GM13976 (cell line): ENCODE data around the gene HPS4.

Experiments used
- DNase-seq: peaks from one replicate; pipeline ENCODE4 v3.0.0; 2012; ENCODE audit warnings: low spot score
- in situ Hi-C: fragments of 300-500 bp; cut with MboI; formaldehyde crosslinking; loops from one replicate; pipeline ENCODE4 v1.12.0; 2022; ENCODE audit warnings: low sequenced_read_pairs, mixed read lengths, inconsistent platforms; ENCODE audit not compliant: unreplicated experiment
- TF ChIP-seq, protein P1 (sequence below): IDR thresholded peaks from 2 replicates; pipeline ENCODE4 v1.5.1; 2012; ENCODE audit warnings: borderline replicate concordance, mild to moderate bottlenecking; ENCODE audit not compliant: insufficient read depth; ENCODE audit errors: extremely low read depth, missing control alignments, control extremely low read depth

The HPS4 gene

DNA sequence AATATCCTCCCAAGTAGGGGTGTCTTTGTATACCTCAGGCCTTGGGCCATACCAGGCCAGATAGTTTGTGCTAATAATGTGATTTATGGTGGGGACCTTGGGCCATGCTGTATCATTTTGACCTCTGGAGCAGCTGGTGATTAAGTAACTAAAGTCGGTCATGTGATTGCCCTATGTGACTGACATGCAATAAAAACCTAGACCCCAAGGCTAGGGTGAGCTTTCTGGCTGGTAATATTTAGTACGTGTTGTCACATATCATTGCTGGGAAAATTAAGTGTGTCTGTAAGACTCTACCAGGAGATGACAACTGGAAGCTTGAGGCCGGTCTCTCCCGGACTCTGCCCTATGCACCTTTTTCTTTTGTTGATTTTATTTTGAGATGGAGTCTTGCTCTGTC is 41.3 kb upstream of the HPS4 start:
- TF ChIP-seq, protein P1, sequence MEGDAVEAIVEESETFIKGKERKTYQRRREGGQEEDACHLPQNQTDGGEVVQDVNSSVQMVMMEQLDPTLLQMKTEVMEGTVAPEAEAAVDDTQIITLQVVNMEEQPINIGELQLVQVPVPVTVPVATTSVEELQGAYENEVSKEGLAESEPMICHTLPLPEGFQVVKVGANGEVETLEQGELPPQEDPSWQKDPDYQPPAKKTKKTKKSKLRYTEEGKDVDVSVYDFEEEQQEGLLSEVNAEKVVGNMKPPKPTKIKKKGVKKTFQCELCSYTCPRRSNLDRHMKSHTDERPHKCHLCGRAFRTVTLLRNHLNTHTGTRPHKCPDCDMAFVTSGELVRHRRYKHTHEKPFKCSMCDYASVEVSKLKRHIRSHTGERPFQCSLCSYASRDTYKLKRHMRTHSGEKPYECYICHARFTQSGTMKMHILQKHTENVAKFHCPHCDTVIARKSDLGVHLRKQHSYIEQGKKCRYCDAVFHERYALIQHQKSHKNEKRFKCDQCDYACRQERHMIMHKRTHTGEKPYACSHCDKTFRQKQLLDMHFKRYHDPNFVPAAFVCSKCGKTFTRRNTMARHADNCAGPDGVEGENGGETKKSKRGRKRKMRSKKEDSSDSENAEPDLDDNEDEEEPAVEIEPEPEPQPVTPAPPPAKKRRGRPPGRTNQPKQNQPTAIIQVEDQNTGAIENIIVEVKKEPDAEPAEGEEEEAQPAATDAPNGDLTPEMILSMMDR: no peak
- in situ Hi-C loops: no loop called here
- no peak for DNase-seq

DNA sequence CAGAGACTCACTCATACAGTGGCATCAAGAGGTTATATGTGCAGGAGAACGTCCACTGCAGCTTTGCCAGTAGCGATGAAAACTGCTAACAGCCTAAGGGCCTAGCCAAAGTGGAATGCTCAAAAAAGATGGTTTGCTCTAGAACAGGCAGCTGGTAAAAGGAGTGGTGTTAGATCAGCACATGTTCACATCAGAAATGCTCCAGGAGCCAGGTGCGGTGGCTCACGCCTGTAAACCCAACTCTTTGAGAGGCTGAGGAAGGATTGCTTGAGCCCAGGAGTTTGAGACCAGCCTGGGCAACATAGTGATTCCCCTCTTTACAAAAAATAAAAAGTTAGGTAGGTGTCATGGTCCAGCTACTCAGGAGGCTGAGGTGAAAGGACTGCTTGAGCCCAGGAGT is 39.0 kb upstream of the HPS4 start:
- no peak for DNase-seq
- TF ChIP-seq, protein P1: no peak
- in situ Hi-C loops: no loop called here

DNA sequence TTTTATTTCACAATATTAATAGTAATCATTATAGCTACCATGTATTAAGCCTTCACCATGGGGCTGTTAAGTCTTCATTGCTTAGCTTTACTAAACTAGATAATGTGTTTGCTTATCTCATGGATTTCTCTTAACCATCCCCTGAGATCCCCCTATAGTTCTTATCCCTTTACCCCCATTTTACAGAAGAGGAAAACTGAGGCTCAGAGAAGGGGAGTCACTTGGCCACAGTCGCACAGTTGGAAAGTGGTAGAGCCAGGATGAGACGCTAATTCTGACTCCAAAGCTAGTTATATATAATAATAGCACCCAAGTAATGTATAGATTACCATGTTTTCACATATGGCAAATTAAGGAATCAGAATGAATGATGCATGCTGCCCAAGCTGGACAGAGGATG is 38.4 kb upstream of the HPS4 start:
- DNase-seq: no peak
- in situ Hi-C loops: no loop called here
- TF ChIP-seq, protein P1: no peak

DNA sequence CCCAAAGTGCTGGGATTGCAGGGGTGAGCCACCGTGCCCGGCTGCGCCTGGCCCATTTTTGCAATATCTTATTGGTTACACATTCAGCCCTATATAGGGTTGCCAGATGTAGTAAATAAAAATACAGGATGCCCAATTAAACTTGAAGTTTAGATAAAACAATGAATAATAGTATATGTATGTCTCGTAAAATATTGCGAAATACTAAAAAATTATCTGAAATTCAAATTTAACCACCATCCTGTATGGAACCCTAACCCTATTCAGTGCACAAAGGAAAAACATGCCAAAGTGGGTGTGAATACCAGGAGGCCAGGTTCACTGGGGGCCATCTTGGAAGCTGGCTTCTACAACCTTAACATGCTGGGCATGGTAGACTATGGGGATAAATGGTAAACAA is 33.8 kb upstream of the HPS4 start:
- no peak for DNase-seq
- in situ Hi-C loops: no loop called here
- TF ChIP-seq, protein P1: no peak

DNA sequence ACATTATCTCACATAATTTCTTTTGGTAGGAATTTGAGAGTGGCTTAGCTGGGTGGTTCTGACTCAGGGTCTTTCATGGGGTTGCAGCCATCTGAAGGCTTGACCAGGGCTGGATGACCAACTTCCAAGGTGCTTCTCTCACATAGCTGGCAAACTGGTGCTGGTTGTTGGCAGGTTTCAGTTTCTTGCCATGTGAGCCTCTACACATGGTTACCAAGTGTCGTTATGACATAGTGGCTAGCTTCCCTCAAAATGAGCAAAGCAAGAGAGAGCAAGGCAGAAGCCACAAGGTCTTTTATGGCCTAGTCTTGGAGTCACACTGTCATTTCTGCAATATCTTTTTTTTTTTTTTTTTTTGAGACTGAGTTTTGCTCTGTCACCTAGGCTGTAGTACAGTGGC is 32.9 kb upstream of the HPS4 start:
- in situ Hi-C loops: no loop called here
- TF ChIP-seq, protein P1: no peak
- DNase-seq: no peak

DNA sequence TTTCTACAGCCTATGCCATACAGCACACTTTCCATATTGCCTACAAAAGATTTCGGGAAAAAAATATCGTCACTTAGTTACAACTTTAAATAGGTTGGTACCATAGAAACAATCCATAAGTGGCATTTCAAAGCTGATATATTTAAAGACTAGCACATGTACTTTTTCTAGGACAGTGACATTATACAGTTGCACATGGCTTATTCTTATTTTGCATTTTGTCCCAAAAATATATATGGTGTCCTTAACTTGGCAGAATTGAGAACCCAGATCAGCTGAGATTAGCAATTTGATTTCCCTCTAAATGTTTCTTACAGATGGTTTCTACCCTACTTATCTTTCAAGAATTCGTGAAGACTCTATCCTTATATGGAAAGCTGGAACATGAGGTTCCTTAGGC is 32.3 kb upstream of the HPS4 start:
- DNase-seq: no peak
- TF ChIP-seq, protein P1: no peak
- in situ Hi-C loops: no loop called here
